IPS DF 6.9 (cell line): ENCODE results near the gene OR10K2.
"Not testable (repeated sequence)": the region's sequence is repeated elsewhere in the genome, so short reads cannot be mapped to it uniquely, and the experiment has no call there.

Experiments
- DNase-seq: peaks from one replicate; pipeline ENCODE4 v3.0.0-alpha.2; 2013; ENCODE audit warnings: low read depth, low spot score
- H3K27ac ChIP-seq: one replicate; pipeline ENCODE4 v1.5.1; 2013; ENCODE audit warnings: low read length, control low read depth
- H3K27me3 ChIP-seq: 2 replicates; pipeline ENCODE4 v1.6.1; 2013; ENCODE audit warnings: mild to moderate bottlenecking, low read length; ENCODE audit not compliant: control insufficient read depth, insufficient read depth
- H3K36me3 ChIP-seq: 2 replicates; pipeline ENCODE4 v1.6.1; 2013; ENCODE audit warnings: low read length; ENCODE audit not compliant: control insufficient read depth, insufficient read depth
- H3K4me1 ChIP-seq: 2 replicates; pipeline ENCODE4 v1.6.1; 2013; ENCODE audit warnings: low read length; ENCODE audit not compliant: control insufficient read depth, insufficient read depth
- H3K4me3 ChIP-seq: 2 replicates; pipeline ENCODE4 v1.5.1; 2013; ENCODE audit warnings: mild to moderate bottlenecking, low read length
- H3K9me3 ChIP-seq: 2 replicates; pipeline ENCODE4 v1.6.1; 2013; ENCODE audit warnings: low read length, inconsistent platforms; ENCODE audit not compliant: control insufficient read depth, insufficient read depth
- WGBS: extraction: QIAGEN DNeasy Blood & Tissue Kit; methylation state at CpG from one replicate; pipeline ENCODE4 v1.1.7; 2013; ENCODE audit warnings: mixed read lengths, missing lambda C conversion rate; ENCODE audit not compliant: insufficient read length, insufficient coverage; 5-methylcytosine and 5-hydroxymethylcytosine counted together

The OR10K2 gene

DNA sequence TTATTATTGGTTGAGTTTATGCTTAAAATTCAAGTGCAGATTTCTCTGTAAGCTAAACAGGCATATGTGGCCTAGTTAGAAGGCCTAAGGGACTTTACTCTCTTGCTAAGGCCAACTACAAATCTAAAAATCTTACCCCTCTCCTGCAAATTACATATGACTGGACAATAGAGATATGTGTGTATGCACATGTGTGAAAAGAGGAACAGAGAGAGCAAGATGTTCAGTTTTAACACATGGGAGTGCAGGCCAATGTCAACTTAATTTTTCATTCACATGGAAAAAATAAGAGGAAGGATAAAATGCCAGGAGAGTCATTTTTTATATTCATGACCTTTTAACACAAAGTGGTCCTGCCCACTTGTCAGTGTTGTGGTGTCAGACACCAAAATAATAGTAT lies 8.5 kb downstream of the OR10K2 start:
- H3K9me3 ChIP-seq, result no peaks in the 10 kb centered on the region
- H3K27me3 ChIP-seq, result no peaks in the 10 kb centered on the region
- no peaks in the 10 kb centered on the region for H3K36me3 ChIP-seq
- no peaks in the 10 kb centered on the region for H3K4me1 ChIP-seq
- DNase-seq, result no peak
- H3K4me3 ChIP-seq, result no peak overlapping the region
- no peak overlapping the region for H3K27ac ChIP-seq

- Histone ChIP-seq H3K4me1 (no peaks in the 10 kb centered on the region), H3K9me3 (no peaks in the 10 kb centered on the region; the same call in 1 of the 2 replicates), H3K27me3 (no peaks in the 10 kb centered on the region), H3K36me3 (no peaks in the 10 kb centered on the region), H3K27ac (no peak overlapping the region), H3K4me3 (no peak overlapping the region)
- WGBS, result no CpG with 5 or more reads among the region's 4 CpGs
- no peak for DNase-seq
These were observed 11.2 kb downstream of the OR10K2 start for GRCh38 chr1:158414651-158415345.

DNA sequence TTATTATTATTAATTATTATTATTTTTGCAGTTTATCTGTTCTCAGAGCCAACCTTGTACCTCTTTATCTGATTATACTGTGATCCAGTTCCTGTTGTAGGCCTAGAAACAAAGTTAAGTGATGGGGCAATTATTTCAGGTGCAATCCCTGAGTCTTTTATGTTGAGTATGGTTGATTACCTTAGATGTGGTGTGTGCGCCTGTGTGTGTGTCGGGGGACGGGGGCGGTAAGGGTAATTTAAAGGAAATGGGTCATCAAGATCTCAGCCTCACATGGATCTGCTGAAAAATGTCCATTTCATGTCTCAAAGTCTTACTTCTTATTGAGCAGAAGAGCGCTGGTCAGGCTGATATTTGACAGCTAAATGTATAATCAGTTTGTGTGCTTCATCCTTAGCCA lies 18.9 kb downstream of the OR10K2 start:
- no peaks in the 10 kb centered on the region for H3K36me3 ChIP-seq
- no peaks in the 10 kb centered on the region for H3K27me3 ChIP-seq
- WGBS, result no CpG with 5 or more reads among the region's 5 CpGs

GRCh38 chr1:158400871-158401270 lies 25.2 kb downstream of the OR10K2 start:
- DNase-seq, result no peak
- H3K4me3 ChIP-seq, result no peak overlapping the region
- H3K4me1 ChIP-seq, result no peaks in the 10 kb centered on the region
- no peak overlapping the region for H3K27ac ChIP-seq
- whole genome bisulfite sequencing, result no CpG with 5 or more reads among the region's 3 CpGs
- no peaks in the 10 kb centered on the region for H3K9me3 ChIP-seq
- H3K36me3 ChIP-seq, result no peaks in the 10 kb centered on the region
- no peaks in the 10 kb centered on the region for H3K27me3 ChIP-seq

More for the DNA sequence above, 18.9 kb downstream of the OR10K2 start:
- H3K9me3 ChIP-seq, result no peaks in the 10 kb centered on the region; the same call in 1 of the 2 replicates
- H3K27ac ChIP-seq, result no peak overlapping the region
- H3K4me3 ChIP-seq, result no peak overlapping the region
- no peaks in the 10 kb centered on the region for H3K4me1 ChIP-seq
- no peak for DNase-seq

GRCh38 chr1:158398818-158399514 lies 27.1 kb downstream of the OR10K2 start, which contains the start of gene OR10T2:
OR10T2 (minus strand) TSS chr1:158399466; CDS start chr1:158399466, 0 bp downstream.
- Histone ChIP-seq H3K36me3 (no peaks in the 10 kb centered on the region), H3K4me1 (no peaks in the 10 kb centered on the region), H3K27me3 (no peaks in the 10 kb centered on the region), H3K27ac (no peak within 1 kb of the TSS), H3K9me3 (no peaks in the 10 kb centered on the region), H3K4me3 (no peak within 1 kb of the TSS)
- no peak for DNase-seq
- no CpG with 5 or more reads among the region's 5 CpGs for WGBS

- Histone ChIP-seq H3K36me3 (no peaks in the 10 kb centered on the region), H3K4me1 (no peaks in the 10 kb centered on the region), H3K27ac (no peak overlapping the region), H3K9me3 (no peaks in the 10 kb centered on the region), H3K27me3 (no peaks in the 10 kb centered on the region), H3K4me3 (no peak overlapping the region)
- DNase-seq, result no peak
- WGBS, result no CpG with 5 or more reads among the region's 3 CpGs
These were observed 29.4 kb downstream of the OR10K2 start for GRCh38 chr1:158396646-158397045.

- DNase-seq, result no peak
- Histone ChIP-seq H3K27me3 (no peaks in the 10 kb centered on the region), H3K4me1 (no peaks in the 10 kb centered on the region), H3K4me3 (no peak overlapping the region), H3K36me3 (no peaks in the 10 kb centered on the region), H3K27ac (no peak overlapping the region), H3K9me3 (no peaks in the 10 kb centered on the region)
- no CpG with 5 or more reads among the region's 5 CpGs for WGBS
These were observed 32.6 kb downstream of the OR10K2 start for GRCh38 chr1:158393476-158393875.

DNA sequence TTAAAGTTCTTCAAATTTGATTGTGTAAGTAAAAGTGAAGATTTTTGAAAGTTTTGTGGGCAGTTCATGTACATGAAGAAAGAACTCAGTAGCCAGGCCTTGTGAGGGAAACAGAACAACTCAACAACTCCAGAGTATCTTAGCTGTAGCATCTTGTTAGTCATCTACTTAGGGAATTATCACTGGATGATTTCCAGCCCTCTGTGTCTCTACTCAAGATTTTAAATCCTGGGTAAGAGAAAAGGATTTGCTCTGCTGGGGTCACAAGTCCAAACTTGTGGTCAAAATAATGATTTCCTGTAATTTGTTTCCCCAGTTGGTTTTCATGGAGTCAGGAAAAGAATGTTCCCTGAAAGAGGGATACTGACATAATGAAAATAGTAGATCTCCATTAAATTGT lies 34.9 kb downstream of the OR10K2 start:
- H3K4me1 ChIP-seq, result no peaks in the 10 kb centered on the region
- H3K9me3 ChIP-seq, result no peaks in the 10 kb centered on the region
- H3K27ac ChIP-seq, result no peak overlapping the region
- no peaks in the 10 kb centered on the region for H3K27me3 ChIP-seq
- no peak for DNase-seq
- H3K4me3 ChIP-seq, result no peak overlapping the region
- no peaks in the 10 kb centered on the region for H3K36me3 ChIP-seq

DNA sequence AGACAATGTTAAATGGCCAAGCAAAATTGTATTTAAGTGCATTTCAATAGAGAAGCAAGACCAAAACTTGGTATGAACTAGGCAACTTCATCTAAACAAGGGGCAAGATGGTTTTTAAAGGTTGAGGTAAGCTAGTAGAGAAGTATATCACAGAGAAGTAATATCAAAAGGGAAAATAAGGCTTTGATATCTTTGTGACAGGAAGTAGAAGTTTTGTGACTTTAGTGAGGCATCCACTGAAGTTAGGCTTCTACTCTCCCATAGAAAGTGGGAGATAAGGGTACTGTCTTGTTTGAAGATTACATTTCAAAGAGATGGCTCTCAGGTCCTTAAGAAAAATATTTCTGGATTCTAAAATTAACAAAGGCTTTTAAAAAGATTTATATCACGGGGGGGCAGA lies 35.7 kb downstream of the OR10K2 start:
- no CpG with 5 or more reads among the region's 1 CpG for WGBS
- Histone ChIP-seq H3K27ac (no peak overlapping the region), H3K9me3 (no peaks in the 10 kb centered on the region), H3K4me3 (no peak overlapping the region), H3K4me1 (no peaks in the 10 kb centered on the region), H3K36me3 (no peaks in the 10 kb centered on the region), H3K27me3 (no peaks in the 10 kb centered on the region)
- no peak for DNase-seq

DNA sequence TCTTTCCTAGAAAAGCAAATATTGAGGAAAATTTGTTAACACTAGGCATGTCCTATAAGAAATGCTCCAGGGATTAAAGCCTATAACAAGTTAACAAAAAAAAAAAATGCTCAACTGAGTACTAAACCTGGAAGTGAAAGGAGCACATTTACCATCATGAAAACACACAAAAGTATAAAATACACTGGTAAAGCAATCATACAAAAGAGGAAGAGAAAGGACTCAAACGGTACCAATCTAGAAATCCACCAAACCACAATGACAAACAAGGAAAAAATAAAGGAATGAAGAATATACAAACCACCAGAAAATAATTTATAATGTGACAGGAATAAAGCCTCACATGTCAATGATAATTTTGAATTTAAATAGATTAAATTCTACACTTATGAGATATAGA lies 51.2 kb downstream of the OR10K2 start:
- no peaks in the 10 kb centered on the region for H3K9me3 ChIP-seq
- no peaks in the 10 kb centered on the region for H3K36me3 ChIP-seq
- H3K27ac ChIP-seq, result no peak overlapping the region
- no CpG with 5 or more reads among the region's 1 CpG for WGBS
- no peak for DNase-seq
- H3K27me3 ChIP-seq, result no peaks in the 10 kb centered on the region
- no peaks in the 10 kb centered on the region for H3K4me1 ChIP-seq
- no peak overlapping the region for H3K4me3 ChIP-seq

DNA sequence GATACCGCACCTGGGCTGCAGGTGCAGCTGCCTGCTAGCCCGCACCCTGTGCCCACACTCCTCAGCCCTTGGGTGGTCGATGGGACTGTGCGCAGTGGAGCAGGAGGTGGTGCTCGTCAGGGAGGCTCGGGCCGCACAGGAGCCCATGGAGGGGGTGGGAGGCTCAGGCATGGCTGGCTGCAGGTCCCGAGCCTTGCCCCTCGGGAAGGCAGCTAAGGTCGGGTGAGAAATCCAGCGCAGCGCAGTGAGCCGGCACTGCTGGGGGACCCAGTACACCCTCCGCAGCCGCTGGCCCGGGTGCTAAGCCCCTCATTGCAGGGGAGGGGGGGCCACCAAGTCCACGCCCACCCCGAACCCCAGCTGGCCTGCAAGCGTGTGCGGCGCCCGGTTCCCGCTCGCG lies 51.9 kb downstream of the OR10K2 start:
- DNase-seq, H3K27ac ChIP-seq, H3K36me3 ChIP-seq, H3K4me1 ChIP-seq, H3K4me3 ChIP-seq, H3K27me3 ChIP-seq, H3K9me3 ChIP-seq: not testable (repeated sequence)
- WGBS, result no CpG with 5 or more reads among the region's 25 CpGs
